PFSK-1 (cell line): Measurements from ENCODE around the gene GRID1.

Experiments used
- FOXP2 ChIP-seq: optimal IDR thresholded peaks from 2 replicates; pipeline ENCODE3; 2011; ENCODE audit warnings: borderline replicate concordance, control low read depth, inconsistent platforms; ENCODE audit not compliant: insufficient read depth; ENCODE audit errors: extremely low read length, extremely low read depth
- POLR2AphosphoS5 ChIP-seq: IDR thresholded peaks from 2 replicates; pipeline ENCODE4 v1.6.1; 2012; ENCODE audit warnings: low read depth, mild to moderate bottlenecking, control low read depth, low read length, moderate library complexity
- SIN3A ChIP-seq: IDR thresholded peaks from 2 replicates; pipeline ENCODE4 v1.6.1; 2012; ENCODE audit warnings: mild to moderate bottlenecking, low read length, moderate library complexity, borderline replicate concordance; ENCODE audit not compliant: insufficient read depth
- TAF1 ChIP-seq: IDR thresholded peaks from 2 replicates; pipeline ENCODE4 v1.6.1; 2012; ENCODE audit warnings: low read length, control low read depth, borderline replicate concordance; ENCODE audit not compliant: insufficient read depth
- TF ChIP-seq, protein P1 (sequence below), 2 experiments: IDR thresholded peaks; 2 replicates each; pipeline versions ENCODE4 v1.6.1 to v1.8.0; 2011 to 2012; ENCODE audit warnings: low read depth in 2 of 2, low read length in 2 of 2, control low read depth in 1 of 2, inconsistent platforms in 1 of 2, mild to moderate bottlenecking in 1 of 2, moderate library complexity in 1 of 2; ENCODE audit not compliant: insufficient read depth in 1 of 2

GRID1 gene

DNA sequence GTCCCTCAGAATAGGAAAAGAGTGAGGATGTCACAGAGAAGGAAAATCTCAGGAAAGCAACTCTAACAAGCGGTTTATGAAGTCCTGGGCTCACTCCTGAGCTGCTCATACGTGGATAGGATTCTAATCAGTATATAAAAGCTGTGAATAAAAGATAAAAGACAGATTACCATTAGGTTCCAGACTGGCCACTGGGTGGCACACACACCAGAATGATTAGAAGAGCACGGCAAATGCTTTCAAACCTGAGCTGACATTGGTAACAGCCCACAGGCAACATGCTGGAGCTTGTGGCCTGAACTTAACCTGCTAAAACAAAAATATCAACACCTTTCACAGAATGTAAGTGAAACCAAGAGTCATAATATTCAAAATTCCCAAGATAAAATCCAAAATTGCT is 370.8 kb downstream of the GRID1 start:
- no peak for TF ChIP-seq SIN3A
- TF ChIP-seq POLR2AphosphoS5 = no peak
- TF ChIP-seq, protein P1, sequence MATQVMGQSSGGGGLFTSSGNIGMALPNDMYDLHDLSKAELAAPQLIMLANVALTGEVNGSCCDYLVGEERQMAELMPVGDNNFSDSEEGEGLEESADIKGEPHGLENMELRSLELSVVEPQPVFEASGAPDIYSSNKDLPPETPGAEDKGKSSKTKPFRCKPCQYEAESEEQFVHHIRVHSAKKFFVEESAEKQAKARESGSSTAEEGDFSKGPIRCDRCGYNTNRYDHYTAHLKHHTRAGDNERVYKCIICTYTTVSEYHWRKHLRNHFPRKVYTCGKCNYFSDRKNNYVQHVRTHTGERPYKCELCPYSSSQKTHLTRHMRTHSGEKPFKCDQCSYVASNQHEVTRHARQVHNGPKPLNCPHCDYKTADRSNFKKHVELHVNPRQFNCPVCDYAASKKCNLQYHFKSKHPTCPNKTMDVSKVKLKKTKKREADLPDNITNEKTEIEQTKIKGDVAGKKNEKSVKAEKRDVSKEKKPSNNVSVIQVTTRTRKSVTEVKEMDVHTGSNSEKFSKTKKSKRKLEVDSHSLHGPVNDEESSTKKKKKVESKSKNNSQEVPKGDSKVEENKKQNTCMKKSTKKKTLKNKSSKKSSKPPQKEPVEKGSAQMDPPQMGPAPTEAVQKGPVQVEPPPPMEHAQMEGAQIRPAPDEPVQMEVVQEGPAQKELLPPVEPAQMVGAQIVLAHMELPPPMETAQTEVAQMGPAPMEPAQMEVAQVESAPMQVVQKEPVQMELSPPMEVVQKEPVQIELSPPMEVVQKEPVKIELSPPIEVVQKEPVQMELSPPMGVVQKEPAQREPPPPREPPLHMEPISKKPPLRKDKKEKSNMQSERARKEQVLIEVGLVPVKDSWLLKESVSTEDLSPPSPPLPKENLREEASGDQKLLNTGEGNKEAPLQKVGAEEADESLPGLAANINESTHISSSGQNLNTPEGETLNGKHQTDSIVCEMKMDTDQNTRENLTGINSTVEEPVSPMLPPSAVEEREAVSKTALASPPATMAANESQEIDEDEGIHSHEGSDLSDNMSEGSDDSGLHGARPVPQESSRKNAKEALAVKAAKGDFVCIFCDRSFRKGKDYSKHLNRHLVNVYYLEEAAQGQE (IDR thresholded peaks at IDR 0.05; ENCODE audit: insufficient read depth in 1 of 2, low read depth in 2 of 2, low read length in 2 of 2) = no peak
- no peak for TF ChIP-seq FOXP2
- TF ChIP-seq TAF1 = no peak

DNA sequence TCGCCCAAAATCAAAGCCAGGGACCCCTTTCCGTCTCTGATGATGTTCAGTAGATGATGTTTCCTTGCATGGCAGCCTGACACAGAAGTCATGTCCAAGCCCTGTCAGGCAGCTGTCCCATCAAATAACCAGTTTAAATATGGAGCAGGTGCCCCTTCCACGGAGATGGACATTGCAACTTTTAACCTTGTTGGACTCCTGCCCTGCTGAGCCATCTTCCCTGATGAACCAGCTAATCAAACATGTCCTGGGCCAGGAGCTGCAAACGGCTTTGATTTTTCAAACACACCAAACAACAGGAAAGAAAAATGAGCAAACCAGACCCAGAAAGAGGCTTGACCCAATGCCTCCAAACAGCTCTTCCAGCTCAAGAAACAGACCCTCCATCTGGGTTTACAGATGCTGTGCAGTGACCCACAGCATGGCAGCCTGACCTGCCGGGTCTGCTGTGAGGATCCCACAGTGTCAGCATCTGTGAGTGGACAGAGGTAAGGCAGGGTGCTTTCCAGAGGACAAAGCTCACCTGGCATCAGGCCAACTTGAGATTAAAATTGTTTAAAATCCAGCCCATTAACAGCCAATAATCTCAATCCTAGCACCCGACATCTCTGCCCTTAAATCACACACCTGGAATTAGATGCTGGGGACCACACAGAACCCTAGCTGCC is 372.6 kb downstream of the GRID1 start:
- TF ChIP-seq, protein P1 (IDR thresholded peaks at IDR 0.05; ENCODE audit: insufficient read depth in 1 of 2, low read depth in 2 of 2, low read length in 2 of 2) = no peak
- TF ChIP-seq POLR2AphosphoS5 (no peak), FOXP2 (no peak), SIN3A (no peak), TAF1 (no peak)

DNA sequence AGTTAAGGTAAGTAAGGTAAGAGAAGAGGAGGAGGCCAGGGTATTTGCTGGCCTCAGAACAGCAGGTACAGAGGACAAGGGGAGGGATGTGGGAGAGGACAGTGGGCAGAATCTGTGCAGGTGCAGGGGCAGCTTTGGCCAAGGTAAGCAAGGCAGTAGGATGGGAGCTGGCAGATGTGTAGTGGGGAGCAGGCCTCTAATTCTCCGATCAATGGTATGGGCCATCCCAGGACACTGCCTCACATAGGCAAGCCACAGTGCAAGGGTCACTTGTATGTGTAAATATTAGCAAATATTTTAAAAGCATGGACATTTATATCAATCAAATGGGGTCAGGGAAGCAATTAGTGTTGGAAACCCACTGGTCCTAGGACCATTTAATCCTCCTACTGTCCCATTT is 373.5 kb downstream of the GRID1 start:
- TF ChIP-seq FOXP2 = no peak
- TF ChIP-seq POLR2AphosphoS5 = no peak

DNA sequence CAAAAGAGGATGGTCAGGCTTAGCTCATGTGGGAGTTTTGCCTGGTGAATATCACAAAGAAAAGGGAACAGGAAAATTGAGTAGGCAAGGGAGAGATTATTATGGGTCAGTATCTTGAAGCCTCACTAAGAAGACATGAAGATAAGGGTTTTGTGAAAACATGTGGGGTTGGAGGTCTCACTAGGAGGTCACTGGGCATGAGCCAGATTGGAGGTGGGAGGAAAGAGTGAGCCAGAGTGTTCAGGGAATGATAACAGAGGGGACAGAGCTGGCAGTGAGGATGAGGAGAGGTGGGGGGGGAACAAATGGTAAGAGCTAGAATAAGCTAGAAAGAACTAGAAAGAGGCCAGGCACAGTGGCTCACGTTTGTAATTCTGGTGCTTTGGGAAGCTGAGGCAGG is 374.3 kb downstream of the GRID1 start:
- TF ChIP-seq POLR2AphosphoS5 (no peak), FOXP2 (no peak), TAF1 (no peak), SIN3A (no peak)
- TF ChIP-seq, protein P1 (IDR thresholded peaks at IDR 0.05; ENCODE audit: insufficient read depth in 1 of 2, low read depth in 2 of 2, low read length in 2 of 2) = no peak

DNA sequence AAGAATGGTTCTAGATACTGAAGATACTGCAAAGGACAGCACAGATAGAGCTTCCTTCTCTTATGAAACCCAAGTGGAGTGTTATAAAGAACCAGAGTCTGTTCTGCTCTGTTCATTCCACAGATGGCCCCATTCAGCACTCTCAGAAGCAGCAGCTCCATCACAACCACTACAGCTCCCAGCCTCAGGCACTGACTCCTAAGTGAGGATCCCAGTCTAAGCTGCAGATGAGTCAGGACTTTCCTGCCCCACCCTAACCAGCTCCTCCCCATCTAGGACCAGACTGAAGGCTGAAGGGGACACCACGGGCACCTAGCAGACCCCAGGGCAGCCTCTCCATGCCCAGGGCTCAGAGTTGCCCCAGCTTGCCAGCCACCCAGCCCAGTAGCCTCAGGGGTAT is 379.8 kb downstream of the GRID1 start:
- TF ChIP-seq SIN3A (no peak), TAF1 (no peak), POLR2AphosphoS5 (no peak), FOXP2 (no peak)
- TF ChIP-seq, protein P1 (IDR thresholded peaks at IDR 0.05; ENCODE audit: insufficient read depth in 1 of 2, low read depth in 2 of 2, low read length in 2 of 2) = no peak
